Pons (tissue), 1 donor: Measurements from ENCODE around the gene SAP30BP.
"Not testable (repeated sequence)": the region's sequence is repeated elsewhere in the genome, so short reads cannot be mapped to it uniquely, and the experiment has no call there.

Experiments used
- DNase-seq: peaks from one replicate; pipeline ENCODE4 v3.0.0-alpha.2; 2016; ENCODE audit warnings: low spot score

Gene SAP30BP

GRCh38 chr17:75634376-75634740 lies 32.8 kb upstream of the SAP30BP start:
- no peak for DNase-seq

GRCh38 chr17:75634754-75635609 lies 32.2 kb upstream of the SAP30BP start:
- DNase-seq, result peak; percentile 30

DNA sequence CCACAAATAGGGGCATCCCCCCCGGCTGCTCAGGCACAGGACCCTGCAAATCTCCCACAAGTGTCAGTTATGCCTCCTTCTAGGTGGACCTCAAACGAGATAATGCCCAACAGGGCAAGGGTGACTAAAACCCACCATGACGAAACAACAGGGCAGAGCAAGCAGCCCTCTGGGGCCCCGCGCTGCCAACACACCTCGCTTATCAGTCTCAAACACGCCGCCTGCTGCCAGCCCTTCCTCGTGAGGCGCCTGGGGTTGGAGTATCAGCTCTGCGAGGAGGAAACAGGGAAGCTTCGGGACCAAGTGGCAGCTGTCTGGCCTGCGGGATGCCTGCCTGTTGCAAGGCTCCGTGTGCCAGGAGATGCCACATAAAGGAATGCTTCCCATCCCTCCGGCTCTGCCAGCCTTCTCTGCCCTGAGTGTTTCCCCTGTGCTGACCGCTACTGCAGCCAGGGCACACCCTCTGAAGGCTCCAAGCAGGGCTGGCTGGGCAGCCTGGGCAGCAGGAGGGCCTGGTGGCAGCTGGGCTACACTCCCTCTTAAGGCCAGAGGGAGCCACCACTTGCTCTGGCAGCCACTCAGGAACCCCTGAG lies 31.4 kb upstream of the SAP30BP start:
- DNase-seq, result peak; percentile 65

- DNase-seq, result no peak
Observed at GRCh38 chr17:75636381-75637142, 30.6 kb upstream of the SAP30BP start.

DNA sequence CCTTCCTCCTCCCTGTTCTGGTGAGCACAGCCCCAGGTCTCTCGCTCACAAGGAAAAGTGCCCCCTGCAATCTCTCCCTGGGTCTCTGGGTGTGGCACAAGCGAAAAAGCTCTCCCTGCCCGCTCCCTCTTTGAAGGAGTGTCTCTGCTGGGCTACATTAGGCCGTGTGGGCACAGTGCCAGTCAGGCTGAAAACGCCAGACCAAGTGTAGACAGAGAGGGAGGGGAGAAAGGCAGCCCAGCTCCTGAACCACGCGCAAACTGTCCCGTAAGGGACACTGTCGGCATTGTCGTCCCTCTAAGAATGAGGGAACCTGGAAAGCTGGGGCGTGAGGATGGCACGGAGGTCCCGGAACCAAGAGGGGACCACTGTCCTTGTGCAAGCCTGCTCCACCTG lies 30.0 kb upstream of the SAP30BP start:
- DNase-seq, result peak; percentile 74

DNA sequence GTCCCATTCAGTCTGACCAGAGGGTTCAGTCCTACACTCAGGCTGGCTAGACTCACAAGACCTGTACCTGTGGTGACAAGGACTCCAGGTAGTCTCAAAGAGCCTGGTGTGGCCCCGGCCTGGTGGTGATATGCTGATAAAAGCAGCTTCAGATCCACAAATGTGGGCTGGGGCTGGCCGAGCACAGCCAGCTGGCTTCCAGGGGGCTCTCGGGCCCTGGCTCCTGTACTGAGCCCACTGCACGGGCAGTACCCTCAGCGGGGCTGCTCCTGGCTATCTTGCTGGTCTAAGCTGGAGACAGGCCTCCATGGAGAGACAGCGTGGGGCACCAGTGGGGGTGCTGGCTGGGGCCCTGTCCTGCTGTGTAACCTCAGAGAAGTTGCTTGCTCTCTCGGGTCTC lies 29.6 kb upstream of the SAP30BP start:
- DNase-seq, result no peak

GRCh38 chr17:75638039-75638438 lies 29.1 kb upstream of the SAP30BP start:
- DNase-seq, result not testable (repeated sequence)

- DNase-seq, result no peak
Observed at GRCh38 chr17:75638893-75639292, 28.2 kb upstream of the SAP30BP start.

- no peak for DNase-seq
Observed at GRCh38 chr17:75639327-75639726, 27.8 kb upstream of the SAP30BP start.

DNA sequence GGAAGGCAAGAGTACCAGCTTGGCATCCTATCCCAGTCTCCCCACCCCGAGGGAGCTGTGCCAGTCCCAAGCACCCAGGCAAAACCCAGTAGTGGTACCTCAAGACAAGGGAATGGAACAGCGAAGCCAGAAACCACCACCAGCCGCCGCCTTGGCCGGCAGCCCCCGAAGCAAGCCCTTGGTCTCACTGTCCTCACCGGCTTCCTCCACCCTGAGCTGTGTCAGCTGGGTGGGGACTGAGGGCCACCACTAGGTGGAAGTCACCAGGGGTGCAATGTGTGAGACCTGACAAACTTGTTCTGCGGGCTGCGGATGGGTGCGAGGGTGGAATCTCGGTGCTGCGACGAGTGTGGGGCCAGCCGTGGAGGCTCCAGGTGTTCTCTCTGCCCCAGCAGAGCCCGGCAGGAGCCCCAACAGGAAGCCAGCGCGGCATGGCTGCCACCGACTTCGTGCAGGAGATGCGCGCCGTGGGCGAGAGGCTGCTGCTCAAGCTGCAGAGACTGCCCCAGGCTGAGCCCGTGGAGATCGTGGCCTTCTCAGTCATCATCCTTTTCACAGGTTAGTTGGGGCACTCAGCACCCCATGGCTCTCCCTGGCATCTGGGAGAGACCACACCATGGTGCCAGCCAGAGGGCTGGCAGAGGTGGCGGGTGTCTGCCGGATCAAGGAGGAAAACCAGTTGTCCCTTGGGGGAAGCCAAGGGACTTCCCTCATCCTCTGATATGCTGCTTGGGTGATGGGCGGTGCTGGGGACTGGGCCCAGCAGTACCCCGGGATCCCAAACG lies 27.2 kb upstream of the SAP30BP start:
- DNase-seq, result no peak

GRCh38 chr17:75640556-75641119 lies 26.5 kb upstream of the SAP30BP start:
- no peak for DNase-seq

GRCh38 chr17:75641343-75641742 lies 25.8 kb upstream of the SAP30BP start:
- DNase-seq, result no peak

DNA sequence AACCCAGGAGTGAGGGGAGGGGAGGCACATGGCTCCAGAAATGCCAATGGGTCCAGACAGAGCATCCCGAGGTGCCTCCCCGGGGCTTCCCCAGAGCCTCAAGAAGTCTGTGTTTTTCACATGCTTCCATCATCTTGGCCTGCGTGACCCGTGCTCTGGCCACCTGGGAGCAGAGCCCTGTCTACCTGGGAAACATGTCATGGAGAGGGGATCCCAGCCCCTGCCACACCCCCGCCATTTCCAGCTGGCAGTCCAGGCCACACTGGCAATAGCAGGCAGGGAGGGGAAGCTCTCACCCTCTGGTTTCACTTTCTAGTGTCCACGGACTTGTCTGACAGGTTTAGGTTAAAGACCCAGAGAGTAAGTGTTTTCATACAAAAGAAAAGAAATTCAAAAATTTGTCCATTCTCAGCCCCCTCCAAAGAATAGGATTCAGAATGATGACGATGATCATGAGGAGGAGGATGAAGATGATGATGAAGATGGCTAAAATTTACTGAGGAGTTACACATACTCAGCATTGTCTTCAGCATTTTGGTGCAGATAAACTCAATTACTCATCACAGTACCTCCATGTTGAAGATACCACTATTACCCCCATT lies 24.9 kb upstream of the SAP30BP start:
- DNase-seq, result no peak

- DNase-seq, result no peak
Observed at GRCh38 chr17:75642784-75643642, 24.1 kb upstream of the SAP30BP start.

DNA sequence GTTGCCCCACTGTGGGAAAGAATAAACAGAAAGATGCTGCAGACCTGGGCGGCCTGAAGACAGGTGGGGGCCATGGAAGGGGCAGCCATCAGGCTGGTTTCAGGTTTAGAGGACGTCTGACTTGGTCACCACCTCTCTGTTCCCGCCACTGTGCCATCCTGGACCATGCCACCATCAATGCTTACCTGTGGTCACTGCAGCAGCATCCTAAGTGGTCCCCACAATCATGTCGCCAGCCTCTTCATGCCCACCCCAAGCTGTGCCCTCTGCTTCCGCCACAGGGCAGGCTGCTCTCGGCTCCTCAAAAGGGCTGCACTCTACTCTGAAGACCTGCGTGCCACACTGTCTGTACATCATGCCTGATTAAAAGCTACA lies 23.5 kb upstream of the SAP30BP start:
- DNase-seq, result no peak

- DNase-seq, result no peak
Observed at GRCh38 chr17:75645501-75645888, 21.6 kb upstream of the SAP30BP start.

DNA sequence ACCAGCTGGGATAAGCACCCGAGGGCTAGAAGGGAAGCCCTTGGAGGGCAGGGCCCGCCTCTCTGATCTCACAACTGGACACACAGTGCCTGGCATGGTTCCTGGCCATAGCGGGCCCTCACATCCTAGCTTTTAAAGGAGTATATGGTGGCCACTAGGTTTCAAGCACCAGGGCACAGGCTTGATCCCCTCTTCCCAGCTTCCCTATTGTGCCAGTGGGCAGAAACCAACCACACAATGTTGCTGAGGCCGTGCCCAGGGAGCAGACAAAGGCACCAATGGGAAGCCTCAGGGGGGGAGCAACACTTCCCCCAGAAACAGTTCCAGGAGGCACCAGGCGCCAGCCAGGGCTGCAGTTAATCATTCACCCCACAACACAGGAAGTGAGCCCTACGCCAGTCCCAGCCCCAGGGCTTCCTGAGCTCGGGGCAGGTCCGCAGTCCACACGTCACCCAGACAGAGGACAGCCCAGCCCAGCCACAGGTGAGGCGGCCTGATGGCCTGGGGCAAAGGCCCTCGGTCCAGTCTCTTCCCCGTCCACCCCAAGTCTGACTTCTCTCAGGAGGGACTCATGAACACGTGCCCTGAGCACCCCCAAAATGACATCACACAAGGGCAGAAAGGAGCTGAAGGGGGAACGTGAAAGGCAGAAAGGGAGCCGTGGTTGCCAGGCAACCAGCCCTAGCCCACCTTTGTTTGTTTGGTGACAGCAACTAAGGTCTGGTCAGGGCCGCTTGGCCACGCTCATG lies 21.1 kb upstream of the SAP30BP start:
- peak; percentile 97 for DNase-seq

GRCh38 chr17:75646638-75646992 lies 20.5 kb upstream of the SAP30BP start:
- no peak for DNase-seq

- no peak for DNase-seq
Observed at GRCh38 chr17:75647061-75647460, 20.1 kb upstream of the SAP30BP start.

- no peak for DNase-seq
Observed at GRCh38 chr17:75647921-75648320, 19.2 kb upstream of the SAP30BP start.
